HG03025 (cell line): ENCODE results near the gene CUL2.
"Not testable (repeated sequence)": the region's sequence is repeated elsewhere in the genome, so short reads cannot be mapped to it uniquely, and the experiment has no call there.

ENCODE experiments used
- ATAC-seq: cut with Tn5 transposase; IDR thresholded peaks from one replicate; pipeline ENCODE4 v1.9.1; 2021; ENCODE audit warnings: mild to moderate bottlenecking, moderate library complexity; ENCODE audit not compliant: unreplicated experiment, low FRiP score

The CUL2 gene

GRCh38 chr10:35025916-35026315, 64.2 kb downstream of the CUL2 start:
- ATAC-seq: no peak

- ATAC-seq: no peak
Measured at GRCh38 chr10:35020481-35020880, 69.7 kb downstream of the CUL2 start.

- no peak for ATAC-seq
Measured at GRCh38 chr10:35019041-35020024, 70.8 kb downstream of the CUL2 start.

- no peak for ATAC-seq
Measured at GRCh38 chr10:35017608-35018007, 72.5 kb downstream of the CUL2 start.

- ATAC-seq: no peak
Measured at GRCh38 chr10:35015843-35016408, 74.2 kb downstream of the CUL2 start.

- ATAC-seq: no peak
Measured at GRCh38 chr10:35012781-35013180, 77.4 kb downstream of the CUL2 start.

GRCh38 chr10:35011771-35012191, 78.4 kb downstream of the CUL2 start:
- no peak for ATAC-seq

- no peak for ATAC-seq
Measured at GRCh38 chr10:35007858-35008301, 82.3 kb downstream of the CUL2 start.

DNA sequence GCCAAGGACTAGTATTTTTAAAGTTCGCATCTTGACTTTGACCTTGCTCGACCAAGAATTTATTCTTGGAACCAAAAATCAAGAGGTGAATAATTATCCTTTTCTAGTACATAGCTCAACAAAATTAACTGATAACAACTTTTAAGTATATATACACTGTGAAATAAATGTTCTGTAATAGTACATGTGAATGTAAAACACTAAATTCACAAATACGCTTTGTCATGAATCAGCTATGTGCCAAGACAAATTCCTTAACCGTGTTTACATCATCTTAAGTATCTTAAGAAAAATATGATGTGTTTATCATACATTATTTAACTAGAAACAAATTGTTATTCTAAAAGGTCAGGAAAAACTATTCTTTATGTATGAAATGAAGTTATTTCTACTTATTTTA, 83.3 kb downstream of the CUL2 start:
- no peak for ATAC-seq

DNA sequence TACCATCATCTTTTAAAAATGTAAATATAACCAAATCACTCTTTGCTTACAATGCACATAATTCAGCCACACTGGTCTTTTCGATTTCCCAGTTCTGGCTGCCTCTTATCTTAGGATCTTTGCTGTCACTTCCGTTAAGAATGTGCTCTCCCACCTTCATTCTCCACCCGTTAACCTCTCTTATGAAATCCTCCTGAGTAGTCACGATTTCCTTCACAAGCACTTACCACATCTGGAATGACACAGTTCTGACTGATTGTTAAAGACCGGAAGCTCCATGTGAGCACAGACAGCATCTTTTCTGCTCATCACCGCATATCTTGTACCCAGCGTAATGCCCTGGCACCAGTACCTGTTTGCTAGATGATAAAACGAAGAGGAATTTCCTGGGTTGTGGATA, 84.3 kb downstream of the CUL2 start:
- ATAC-seq: no peak

DNA sequence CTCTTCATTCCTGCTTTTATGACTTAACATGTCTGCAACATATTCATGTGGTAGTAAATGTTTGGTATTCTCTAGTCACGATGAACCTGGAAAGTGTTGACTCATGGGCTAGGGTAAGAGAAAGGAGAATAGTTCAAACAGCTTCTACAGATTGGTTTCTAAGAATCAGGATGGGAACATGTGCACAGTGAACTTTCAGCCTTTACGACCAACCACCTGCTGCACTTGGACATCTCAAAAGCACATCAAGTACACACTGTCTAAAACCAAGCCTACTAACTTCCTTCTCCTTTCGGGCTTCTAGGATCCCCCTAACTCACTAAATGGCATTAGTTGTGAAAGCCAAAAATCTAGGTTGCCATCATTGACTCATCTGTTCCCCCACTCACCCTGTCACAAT, 85.5 kb downstream of the CUL2 start:
- ATAC-seq: no peak

GRCh38 chr10:35003906-35004305, 86.2 kb downstream of the CUL2 start:
- ATAC-seq: no peak

DNA sequence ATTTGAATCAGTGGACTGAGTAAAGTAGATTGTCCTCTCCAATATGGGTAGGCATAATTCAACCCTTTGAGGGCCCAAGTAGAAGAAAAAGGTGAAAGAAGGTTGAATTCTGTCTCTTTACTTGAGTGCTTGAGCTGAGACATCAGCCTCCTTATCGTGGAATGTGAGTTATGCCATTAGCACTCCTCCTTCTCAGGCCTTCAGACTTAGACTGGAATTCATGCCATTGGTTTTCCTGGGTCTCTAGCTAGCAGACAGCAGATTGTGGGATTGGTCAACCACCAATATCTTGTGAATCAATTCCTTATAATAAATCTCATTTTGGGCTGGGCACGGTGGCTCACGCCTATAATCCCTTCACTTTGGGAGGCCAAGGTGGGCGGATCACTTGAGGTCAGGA, 89.2 kb downstream of the CUL2 start:
- no peak for ATAC-seq

DNA sequence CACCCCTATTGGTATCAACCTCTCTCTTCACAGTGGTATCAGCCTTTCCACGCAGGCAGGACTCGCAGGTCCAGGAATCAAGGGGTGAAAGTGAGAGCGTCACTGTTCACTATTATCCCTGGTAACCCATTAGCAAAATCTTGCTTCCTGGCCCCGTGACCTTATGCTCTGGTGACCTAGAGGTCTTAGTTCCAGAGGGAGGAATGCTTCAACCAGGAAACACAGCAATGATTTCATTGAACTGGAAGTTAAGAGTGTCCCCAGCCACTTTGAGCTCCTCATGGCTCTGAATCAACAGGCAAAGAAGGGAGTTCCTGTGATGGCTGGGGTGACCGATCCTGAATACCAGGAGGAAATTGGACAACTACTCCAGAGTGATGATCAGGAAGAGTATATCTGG, 90.6 kb downstream of the CUL2 start:
- ATAC-seq: no peak

- ATAC-seq: no peak
Measured at GRCh38 chr10:34998940-34999339, 91.2 kb downstream of the CUL2 start.

DNA sequence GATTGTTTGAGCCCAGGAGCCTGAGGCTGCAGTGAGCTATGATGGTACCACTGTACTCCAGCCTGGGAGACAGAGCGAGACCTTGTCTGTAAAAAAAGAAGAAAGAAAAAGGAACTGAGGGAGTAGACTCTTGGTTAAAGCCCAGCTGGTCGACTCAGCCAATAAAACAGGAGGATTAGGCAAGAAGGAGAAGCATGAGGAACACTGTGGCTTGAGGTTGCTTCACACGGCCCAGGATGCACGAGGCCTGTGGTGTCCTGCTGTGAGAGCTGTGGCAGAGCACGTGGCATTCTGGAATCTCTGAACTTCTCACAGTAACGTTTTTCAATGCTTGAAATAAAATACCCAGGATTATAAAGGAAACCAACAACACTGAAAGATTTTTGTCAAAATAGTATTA, 93.3 kb downstream of the CUL2 start:
- ATAC-seq: no peak

DNA sequence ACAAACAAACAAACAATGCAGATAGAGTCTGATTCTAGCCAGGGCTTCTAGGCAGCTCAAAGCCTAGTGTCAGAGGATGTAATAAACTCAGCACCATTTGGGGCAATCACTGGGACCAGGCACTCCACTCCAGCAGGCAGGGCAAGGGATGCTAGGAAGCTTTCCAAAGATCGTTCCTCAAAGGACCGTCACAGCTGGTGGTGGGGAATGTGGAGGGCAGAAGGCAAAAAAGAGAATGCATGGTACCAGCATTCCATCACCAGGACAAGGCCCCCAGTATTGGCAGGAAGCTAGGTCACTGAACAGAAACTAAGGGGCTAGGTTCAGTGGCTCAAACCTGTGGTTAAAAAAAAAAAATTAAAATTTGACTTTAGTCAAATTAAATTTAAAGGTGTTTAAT, 94.2 kb downstream of the CUL2 start:
- no peak for ATAC-seq

GRCh38 chr10:34994565-34995142, 95.5 kb downstream of the CUL2 start:
- ATAC-seq: peak; percentile 66

- ATAC-seq: no peak
Measured at GRCh38 chr10:34993782-34994181, 96.4 kb downstream of the CUL2 start.

DNA sequence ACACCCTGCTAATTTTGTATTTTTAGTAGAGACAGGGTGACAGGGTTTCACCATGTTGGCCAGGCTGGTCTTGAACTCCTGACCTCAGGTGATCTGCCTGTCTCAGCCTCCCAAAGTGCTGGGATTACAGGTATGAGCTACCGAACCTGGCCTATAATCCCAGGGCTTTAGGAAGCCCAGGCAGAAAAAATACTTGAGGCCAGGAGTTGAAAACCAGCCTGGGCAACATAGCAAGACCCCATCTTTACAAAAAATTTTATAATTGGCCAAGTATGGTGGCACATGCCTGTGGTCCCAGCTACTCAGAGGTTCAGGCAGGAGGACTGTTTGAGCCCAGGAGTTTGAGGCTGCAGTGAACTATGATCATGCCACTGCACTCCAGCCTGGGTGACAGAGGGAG, 99.0 kb downstream of the CUL2 start:
- ATAC-seq: not testable (repeated sequence)

DNA sequence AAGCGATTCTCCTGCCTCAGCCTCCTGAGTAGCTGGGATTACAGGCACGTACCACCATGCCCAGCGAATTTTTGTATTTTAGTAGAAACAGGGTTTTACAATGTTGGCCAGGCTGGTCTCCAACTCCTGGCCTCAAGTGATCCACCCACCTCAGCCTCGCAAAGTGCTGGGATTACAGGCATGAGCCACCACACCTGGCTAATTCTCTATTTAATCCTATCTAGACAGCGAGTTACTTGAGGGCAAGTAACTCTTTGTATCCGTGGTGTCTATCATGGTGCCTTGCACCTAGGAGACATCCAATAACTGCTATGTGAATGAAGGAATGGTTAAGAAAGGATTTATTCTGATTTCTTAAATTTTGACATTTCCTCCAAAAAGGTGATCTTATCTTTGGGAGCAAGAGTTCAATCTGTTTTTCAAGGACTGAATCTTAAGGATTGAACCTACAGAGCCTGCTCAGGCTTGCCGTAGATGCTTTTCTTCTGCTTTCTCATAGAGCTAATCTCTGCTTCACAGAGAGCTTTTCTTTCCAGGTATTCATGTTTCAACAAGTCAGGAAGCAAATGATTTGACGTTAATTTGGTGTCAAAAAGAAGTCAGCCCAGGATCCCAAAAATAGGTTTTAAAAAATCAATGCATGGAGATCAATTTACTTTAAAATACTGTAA, 101.6 kb downstream of the CUL2 start:
- ATAC-seq: no peak
